AG09319 (cell line): ENCODE measurements around the gene CFDP1.
"Not testable (repeated sequence)": the region's sequence is repeated elsewhere in the genome, so short reads cannot be mapped to it uniquely, and the experiment has no call there.

Source experiments
- DNase-seq: peaks from one replicate; pipeline ENCODE4 v3.0.0-alpha.2; 2010; ENCODE audit warnings: low read depth; ENCODE audit errors: extremely low read depth
- CTCF ChIP-seq: IDR thresholded peaks from 2 replicates; pipeline ENCODE4 v1.5.1; 2011; ENCODE audit warnings: low read depth, mild to moderate bottlenecking, inconsistent platforms, low read length, moderate library complexity

The CFDP1 gene

GRCh38 chr16:75286389-75286788 is 146.9 kb downstream of the CFDP1 start:
- DNase-seq = no peak
- no peak for TF ChIP-seq CTCF

- DNase-seq = no peak
- no peak for TF ChIP-seq CTCF
These were observed 150.6 kb downstream of the CFDP1 start for GRCh38 chr16:75282466-75283281.

GRCh38 chr16:75281826-75282225 is 151.5 kb downstream of the CFDP1 start:
- DNase-seq = no peak
- no peak for TF ChIP-seq CTCF

- DNase-seq = not testable (repeated sequence)
These were observed 152.3 kb downstream of the CFDP1 start for GRCh38 chr16:75281009-75281408.

GRCh38 chr16:75280331-75280804 is 152.9 kb downstream of the CFDP1 start:
- no peak for DNase-seq
- TF ChIP-seq CTCF = no peak

GRCh38 chr16:75279305-75279704 is 154.0 kb downstream of the CFDP1 start:
- DNase-seq = no peak
- TF ChIP-seq CTCF = no peak

GRCh38 chr16:75273054-75273925 is 160.0 kb downstream of the CFDP1 start:
- DNase-seq = no peak
- TF ChIP-seq CTCF = no peak

- DNase-seq = not testable (repeated sequence)
These were observed 160.7 kb downstream of the CFDP1 start for GRCh38 chr16:75272629-75273028.
